AG04450 (cell line): Measurements from ENCODE around the gene INTS3. TPM values are rescaled to one million over a fixed set of nuclear protein-coding genes. Genes with fewer than 3 reads are reported as not detected.

ENCODE experiments used
- CTCF ChIA-PET: fragments of 300-600, 350-600 bp; formaldehyde crosslinking; extraction: SDS; loops from one replicate; lab custom pipeline; 2022; ENCODE audit warnings: antibody characterized with exemption, inconsistent platforms; lab: Charles Lee
- POLR2A ChIA-PET: fragments of 350-600 bp; formaldehyde crosslinking; extraction: SDS; loops from one replicate; lab custom pipeline; 2021; ENCODE audit warnings: antibody characterized with exemption, inconsistent platforms; lab: Yijun Ruan, JAX
- DNase-seq: peaks from one replicate; pipeline ENCODE4 v3.0.0-alpha.2; 2011; ENCODE audit warnings: low read depth, low spot score
- H3K27ac ChIP-seq: one replicate; pipeline ENCODE4 v1.5.1; 2012; ENCODE audit warnings: low read depth, low read length, control low read depth
- H3K27me3 ChIP-seq: one replicate; pipeline ENCODE4 v1.6.0; 2012; ENCODE audit warnings: low read length; ENCODE audit not compliant: control insufficient read depth, insufficient read depth
- H3K4me3 ChIP-seq: 2 replicates; pipeline ENCODE4 v1.5.1; 2011; ENCODE audit warnings: mild to moderate bottlenecking, low read depth, low read length, control low read depth
- H3K9me3 ChIP-seq: 2 replicates; pipeline ENCODE4 v1.5.1; 2012; ENCODE audit warnings: low read length; ENCODE audit not compliant: control insufficient read depth, insufficient read depth
- CTCF ChIP-seq: IDR thresholded peaks from 2 replicates; pipeline ENCODE4 v1.5.1; 2011; ENCODE audit warnings: low read depth, low read length, control low read depth, inconsistent platforms
- polyA plus RNA-seq: library from polyadenylated mRNA; depleted of rRNA; stranded (reverse); fragments of >200 nt; gene quantifications from 2 replicates; pipeline ENCODE4 v1.2.3, GENCODE V29; 2011

Gene INTS3
- polyA plus RNA-seq, 1 experiment: 45.1 TPM

DNA sequence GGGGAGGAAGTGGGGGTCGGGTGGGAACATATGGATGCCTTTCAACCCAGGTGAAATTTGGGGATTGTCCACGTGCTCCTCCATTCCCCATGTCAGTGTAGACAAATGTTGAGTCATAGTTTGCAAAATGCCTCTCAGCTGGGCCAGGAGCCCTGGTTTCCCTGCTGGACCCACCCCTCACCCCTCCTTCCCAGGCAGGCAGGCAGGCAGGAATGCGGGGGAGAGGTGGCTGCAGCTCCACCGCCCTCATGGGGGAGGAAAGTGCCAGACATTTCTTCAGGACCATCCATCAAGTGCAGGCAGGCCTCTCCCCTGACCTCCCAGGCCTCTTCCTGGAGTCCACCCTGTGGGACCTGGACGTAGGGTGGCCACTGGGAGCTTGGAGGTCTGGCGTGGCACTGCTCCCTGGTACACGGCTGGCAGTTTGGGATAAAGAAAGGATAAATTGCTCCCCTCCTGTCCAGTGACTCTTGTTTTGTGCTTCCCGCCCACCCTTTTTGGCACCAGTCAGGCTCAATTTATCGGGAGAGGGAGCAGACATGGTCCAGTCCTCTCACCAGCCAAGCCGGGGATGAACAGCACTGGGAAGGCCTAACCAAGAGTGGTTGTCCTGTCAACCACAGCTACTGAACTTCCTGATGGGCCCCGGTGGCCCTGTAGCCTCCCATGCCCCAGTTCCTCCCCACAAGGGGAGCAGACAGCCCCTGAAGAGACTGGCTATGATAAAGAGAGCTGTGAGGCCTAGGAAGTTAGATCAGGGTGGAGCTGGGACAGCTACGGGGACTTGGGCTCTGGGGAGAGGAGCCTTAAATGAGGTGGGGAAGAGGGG is 30.4 kb upstream of the INTS3 start:
- ChIA-PET CTCF (no interaction called here), POLR2A (no interaction called here)

GRCh38 chr1:153698020-153698922 is 29.6 kb upstream of the INTS3 start:
- Histone ChIP-seq H3K9me3 (no peaks in the 10 kb centered on the region; the same call in 1 of the 2 replicates), H3K4me3 (no peak overlapping the region), H3K27ac (peak overlapping the region; percentile 11), H3K27me3 (peaks cover under 1% of the 10 kb centered on the region)
- DNase-seq: no peak
- ChIA-PET POLR2A (no interaction called here), CTCF (interaction anchor here (1.3 kb wide), 1 partner anchor 21 kb away, joined by 3 read pairs; no protein-coding TSS in a partner anchor)
- TF ChIP-seq CTCF: no peak

More for the DNA sequence above, 30.4 kb upstream of the INTS3 start:
- H3K4me3 ChIP-seq: no peak overlapping the region
- peaks cover 5% of the 10 kb centered on the region for H3K27me3 ChIP-seq
- no peak for TF ChIP-seq CTCF
- H3K27ac ChIP-seq: peak overlapping the region; percentile 11
- H3K9me3 ChIP-seq: no peaks in the 10 kb centered on the region; the same call in 1 of the 2 replicates
- no peak for DNase-seq

GRCh38 chr1:153698923-153699714 is 28.7 kb upstream of the INTS3 start:
- ChIA-PET CTCF (interaction anchor here (1.3 kb wide), 1 partner anchor 22 kb away, joined by 3 read pairs; no protein-coding TSS in a partner anchor), POLR2A (no interaction called here)
- H3K27me3 ChIP-seq: no peaks in the 10 kb centered on the region
- no peak for TF ChIP-seq CTCF
- H3K9me3 ChIP-seq: no peaks in the 10 kb centered on the region; the same call in 1 of the 2 replicates
- no peak overlapping the region for H3K27ac ChIP-seq
- no peak overlapping the region for H3K4me3 ChIP-seq
- DNase-seq: no peak

DNA sequence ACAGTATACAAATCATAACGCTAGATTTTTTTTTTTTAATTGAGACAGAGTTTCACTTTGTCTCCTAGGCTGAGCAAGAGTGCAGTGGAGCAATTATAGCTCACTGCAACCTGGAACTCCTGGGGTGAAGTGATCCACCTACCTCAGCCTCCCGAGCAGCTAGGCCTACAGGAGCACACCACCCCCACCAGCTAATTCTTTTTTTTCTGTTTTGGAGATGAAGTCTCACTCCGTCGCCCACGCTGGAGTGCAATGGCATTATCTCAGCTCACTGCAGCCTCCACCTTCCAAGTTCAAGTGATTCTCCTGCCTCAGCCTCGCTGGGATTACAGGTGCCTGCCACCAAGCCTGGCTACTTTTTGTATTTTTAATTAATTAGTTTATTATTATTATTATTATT is 28.1 kb upstream of the INTS3 start:
- no peak for DNase-seq
- H3K27me3 ChIP-seq: no peaks in the 10 kb centered on the region
- ChIA-PET CTCF (interaction anchor here (1.3 kb wide), 1 partner anchor 22 kb away, joined by 3 read pairs; no protein-coding TSS in a partner anchor), POLR2A (no interaction called here)
- no peak overlapping the region for H3K4me3 ChIP-seq
- H3K27ac ChIP-seq: no peak overlapping the region
- TF ChIP-seq CTCF: no peak
- H3K9me3 ChIP-seq: no peaks in the 10 kb centered on the region; the same call in 1 of the 2 replicates
